ENCODE measurements around the gene PSMA6. TPM values are rescaled to one million over a fixed set of nuclear protein-coding genes. Genes with fewer than 3 reads are reported as not detected.
"Not testable (repeated sequence)": the region's sequence is repeated elsewhere in the genome, so short reads cannot be mapped to it uniquely, and the experiment has no call there.

Gene PSMA6
- total RNA-seq, 1 experiment from 2014 or later: 307 TPM

DNA sequence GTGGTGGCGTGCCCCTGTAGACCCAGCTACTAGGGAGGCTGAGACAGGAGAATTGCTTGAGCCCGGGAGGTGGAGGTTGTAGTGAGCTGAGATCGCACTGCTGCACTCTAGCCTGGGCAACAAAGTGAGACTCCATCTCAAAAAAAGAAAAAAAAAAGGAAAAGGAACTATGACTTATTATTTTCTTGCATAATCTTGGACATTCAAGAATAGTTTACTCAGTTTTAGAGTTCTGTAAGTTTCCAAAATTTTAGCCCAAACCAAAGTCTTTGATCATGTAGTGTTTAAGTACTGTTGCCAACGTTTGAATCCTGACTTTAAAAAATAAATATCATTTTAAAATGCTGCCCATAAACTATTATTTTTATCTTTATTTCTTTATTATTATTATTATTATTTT, 6.2 kb downstream of the PSMA6 start:
- no peaks in the 10 kb centered on the region for H3K9me2 ChIP-seq (replicated peaks; ENCODE audit: low read length)
- intact Hi-C loops (cut with micrococcal nuclease): no loop called here

DNA sequence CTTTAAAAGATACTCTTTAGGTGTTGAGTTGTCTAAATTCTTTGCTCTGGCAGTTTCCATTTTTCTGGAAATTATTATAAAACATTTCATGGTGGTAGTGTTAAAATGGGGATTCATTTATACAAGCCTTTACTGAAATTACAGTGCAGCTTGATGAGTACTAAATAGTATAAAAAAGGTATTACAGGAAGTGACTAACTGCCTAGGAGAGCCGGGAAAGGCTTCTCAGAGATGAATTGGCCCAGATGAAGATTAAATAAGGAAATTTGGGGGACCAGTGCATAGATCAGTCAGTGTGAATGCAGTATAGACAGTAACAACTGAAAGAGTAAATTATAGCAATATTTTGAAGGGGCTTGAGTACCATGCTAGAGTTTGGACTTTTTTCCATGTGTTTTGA, 7.5 kb downstream of the PSMA6 start:
- H3K27ac ChIP-seq (ENCODE audit: low read length): no peak overlapping the region
- peak; percentile 54 for ATAC-seq
- H3K4me2 ChIP-seq (ENCODE audit: low read length): no peak overlapping the region
- H3K9me2 ChIP-seq (replicated peaks; ENCODE audit: low read length): no peaks in the 10 kb centered on the region
- no TSS peak for BruUV-seq (replicated peaks)
- intact Hi-C loops (cut with micrococcal nuclease): no loop called here
- peaks cover 8% of the 10 kb centered on the region; the same call in 1 of the 2 replicates for H3K36me3 ChIP-seq (ENCODE audit: low read depth, low read length)
- H3F3A ChIP-seq (ENCODE audit: low read length, unreplicated experiment): no peaks in the 10 kb centered on the region
- ChIA-PET POLR2A (ENCODE audit: unreplicated experiment) (no interaction called here), CTCF (no interaction called here)
- TF ChIP-seq EZH2phosphoT487 (IDR thresholded peaks at IDR 0.05; ENCODE audit: borderline replicate concordance, low read length): no peak
- TF ChIP-seq EZH2 (IDR thresholded peaks at IDR 0.05; ENCODE audit: low read length, unreplicated experiment): no peak
- TF ChIP-seq, protein P1, sequence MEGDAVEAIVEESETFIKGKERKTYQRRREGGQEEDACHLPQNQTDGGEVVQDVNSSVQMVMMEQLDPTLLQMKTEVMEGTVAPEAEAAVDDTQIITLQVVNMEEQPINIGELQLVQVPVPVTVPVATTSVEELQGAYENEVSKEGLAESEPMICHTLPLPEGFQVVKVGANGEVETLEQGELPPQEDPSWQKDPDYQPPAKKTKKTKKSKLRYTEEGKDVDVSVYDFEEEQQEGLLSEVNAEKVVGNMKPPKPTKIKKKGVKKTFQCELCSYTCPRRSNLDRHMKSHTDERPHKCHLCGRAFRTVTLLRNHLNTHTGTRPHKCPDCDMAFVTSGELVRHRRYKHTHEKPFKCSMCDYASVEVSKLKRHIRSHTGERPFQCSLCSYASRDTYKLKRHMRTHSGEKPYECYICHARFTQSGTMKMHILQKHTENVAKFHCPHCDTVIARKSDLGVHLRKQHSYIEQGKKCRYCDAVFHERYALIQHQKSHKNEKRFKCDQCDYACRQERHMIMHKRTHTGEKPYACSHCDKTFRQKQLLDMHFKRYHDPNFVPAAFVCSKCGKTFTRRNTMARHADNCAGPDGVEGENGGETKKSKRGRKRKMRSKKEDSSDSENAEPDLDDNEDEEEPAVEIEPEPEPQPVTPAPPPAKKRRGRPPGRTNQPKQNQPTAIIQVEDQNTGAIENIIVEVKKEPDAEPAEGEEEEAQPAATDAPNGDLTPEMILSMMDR (conservative IDR thresholded peaks at IDR 0.05; ENCODE audit: low read depth, low read length): no peak
- no peaks in the 10 kb centered on the region for H3K27me3 ChIP-seq (ENCODE audit: low read length)
- H2AFZ ChIP-seq (ENCODE audit: low read length): no peak overlapping the region
- peaks cover 3% of the 10 kb centered on the region; the same call in 1 of the 2 replicates for H3K4me1 ChIP-seq (ENCODE audit: insufficient read depth, low read length)
- H3K9me3 ChIP-seq (ENCODE audit: low read length): no peaks in the 10 kb centered on the region
- no peak overlapping the region for H3K4me3 ChIP-seq (ENCODE audit: low read length)
- no peak overlapping the region for H3K9ac ChIP-seq (ENCODE audit: low read length)
- H3K79me2 ChIP-seq (ENCODE audit: low read length): peaks cover 100% of the 10 kb centered on the region
- peaks cover 44% of the 10 kb centered on the region for H4K20me1 ChIP-seq (ENCODE audit: low read length)
- DNase-seq: peak; percentile 18

More for the DNA sequence above, 6.2 kb downstream of the PSMA6 start:
- POLR2A ChIA-PET (ENCODE audit: unreplicated experiment): no interaction called here
- ATAC-seq (no peak), DNase-seq (no peak)
- no peak overlapping the region for H3K27ac ChIP-seq (ENCODE audit: low read length)
- no peak overlapping the region for H3K4me2 ChIP-seq (ENCODE audit: low read length)
- H3K27me3 ChIP-seq (ENCODE audit: low read length): no peaks in the 10 kb centered on the region
- H3F3A ChIP-seq (ENCODE audit: low read length, unreplicated experiment): no peaks in the 10 kb centered on the region
- H2AFZ ChIP-seq (ENCODE audit: low read length): no peak overlapping the region
- peaks cover 100% of the 10 kb centered on the region for H3K79me2 ChIP-seq (ENCODE audit: low read length)
- no TSS peak for BruUV-seq (replicated peaks)
- peaks cover 55% of the 10 kb centered on the region for H4K20me1 ChIP-seq (ENCODE audit: low read length)
- H3K9ac ChIP-seq (ENCODE audit: low read length): no peak overlapping the region
- peaks cover 9% of the 10 kb centered on the region; the same call in 1 of the 2 replicates for H3K4me1 ChIP-seq (ENCODE audit: insufficient read depth, low read length)
- no peaks in the 10 kb centered on the region for H3K9me3 ChIP-seq (ENCODE audit: low read length)
- peaks cover 8% of the 10 kb centered on the region for H3K36me3 ChIP-seq (ENCODE audit: low read depth, low read length)
- CTCF ChIA-PET: no interaction called here
- no peak overlapping the region for H3K4me3 ChIP-seq (ENCODE audit: low read length)
- TF ChIP-seq, protein P1 (conservative IDR thresholded peaks at IDR 0.05; ENCODE audit: low read depth, low read length): no peak
- no peak for TF ChIP-seq EZH2phosphoT487 (IDR thresholded peaks at IDR 0.05; ENCODE audit: borderline replicate concordance, low read length)
- no peak for TF ChIP-seq EZH2 (IDR thresholded peaks at IDR 0.05; ENCODE audit: low read length, unreplicated experiment)

DNA sequence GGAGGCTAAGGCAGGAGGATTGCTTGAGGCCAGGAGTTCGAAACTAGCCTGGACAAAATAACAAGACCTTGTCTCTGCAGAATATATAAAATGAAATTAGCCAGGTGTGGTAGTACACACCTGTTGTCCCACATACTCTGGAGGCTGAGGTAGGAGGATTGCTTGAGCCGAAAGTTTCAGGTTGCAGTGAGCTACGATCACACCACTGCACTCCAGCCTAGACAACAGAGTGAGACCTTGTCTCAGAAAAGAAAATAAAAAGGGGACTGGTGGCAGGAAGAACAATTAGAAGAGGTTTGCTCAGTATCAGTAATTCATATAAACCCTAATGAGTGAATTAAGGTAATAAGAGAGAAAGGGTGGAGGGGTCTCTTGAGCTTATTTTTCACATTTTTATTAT, 8.0 kb downstream of the PSMA6 start:
- H4K20me1 ChIP-seq (ENCODE audit: low read length): peaks cover 46% of the 10 kb centered on the region
- H3F3A ChIP-seq (ENCODE audit: low read length, unreplicated experiment): no peaks in the 10 kb centered on the region
- peaks cover 8% of the 10 kb centered on the region; the same call in 1 of the 2 replicates for H3K36me3 ChIP-seq (ENCODE audit: low read depth, low read length)
- H3K4me1 ChIP-seq (ENCODE audit: insufficient read depth, low read length): no peaks in the 10 kb centered on the region
- no peak overlapping the region for H3K27ac ChIP-seq (ENCODE audit: low read length)
- ATAC-seq (no peak), DNase-seq (no peak)
- no peak overlapping the region for H2AFZ ChIP-seq (ENCODE audit: low read length)
- CTCF ChIA-PET: no interaction called here
- H3K27me3 ChIP-seq (ENCODE audit: low read length): no peaks in the 10 kb centered on the region
- no TSS peak for BruUV-seq (replicated peaks)
- H3K9me3 ChIP-seq (ENCODE audit: low read length): no peaks in the 10 kb centered on the region
- H3K4me3 ChIP-seq (ENCODE audit: low read length): no peak overlapping the region
- no peak overlapping the region for H3K4me2 ChIP-seq (ENCODE audit: low read length)
- H3K9ac ChIP-seq (ENCODE audit: low read length): no peak overlapping the region
- POLR2A ChIA-PET (ENCODE audit: unreplicated experiment): no interaction called here
- H3K79me2 ChIP-seq (ENCODE audit: low read length): peaks cover 100% of the 10 kb centered on the region
- intact Hi-C loops (cut with micrococcal nuclease): no loop called here
- no peak for TF ChIP-seq EZH2 (IDR thresholded peaks at IDR 0.05; ENCODE audit: low read length, unreplicated experiment)
- TF ChIP-seq, protein P1 (conservative IDR thresholded peaks at IDR 0.05; ENCODE audit: low read depth, low read length): no peak
- H3K9me2 ChIP-seq (replicated peaks; ENCODE audit: low read length): no peaks in the 10 kb centered on the region

DNA sequence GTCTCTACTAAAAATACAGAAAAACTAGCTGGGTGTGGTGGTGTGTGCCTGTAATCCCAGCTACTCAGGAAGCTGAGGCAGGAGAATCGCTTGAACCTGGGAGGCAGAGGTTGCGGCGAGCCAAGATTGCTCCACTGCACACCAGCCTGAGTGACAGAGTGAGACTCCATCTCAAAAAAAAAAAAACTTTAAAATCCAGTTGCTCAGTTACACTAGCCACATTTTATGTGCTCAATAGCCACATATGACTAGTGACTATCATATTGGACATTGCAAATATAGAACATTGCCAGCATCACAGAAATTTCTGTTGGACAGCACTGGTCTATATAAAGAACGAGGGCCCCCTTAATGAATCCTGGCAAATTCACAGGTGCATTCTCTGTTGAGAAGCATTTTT, 9.2 kb downstream of the PSMA6 start:
- H2AFZ ChIP-seq (ENCODE audit: low read length); H3K27ac ChIP-seq (ENCODE audit: low read length); H3K36me3 ChIP-seq (ENCODE audit: low read depth, low read length); BruUV-seq (replicated peaks); H3K27me3 ChIP-seq (ENCODE audit: low read length); DNase-seq; intact Hi-C loops (cut with micrococcal nuclease); H3K4me3 ChIP-seq (ENCODE audit: low read length); H3K4me2 ChIP-seq (ENCODE audit: low read length); CTCF ChIA-PET; H3K9me3 ChIP-seq (ENCODE audit: low read length); H3F3A ChIP-seq (ENCODE audit: low read length, unreplicated experiment); ATAC-seq; H3K4me1 ChIP-seq (ENCODE audit: insufficient read depth, low read length); H3K9me2 ChIP-seq (replicated peaks; ENCODE audit: low read length); H3K9ac ChIP-seq (ENCODE audit: low read length): not testable (repeated sequence)
- Histone ChIP-seq H3K79me2 (ENCODE audit: low read length) (peaks cover 100% of the 10 kb centered on the region), H4K20me1 (ENCODE audit: low read length) (peaks cover 42% of the 10 kb centered on the region)
- POLR2A ChIA-PET (ENCODE audit: unreplicated experiment): interaction anchor here (0.7 kb wide), 1 partner anchor 9 kb away, joined by 5 read pairs; the partner anchor contains the start of gene PSMA6

Measured in PC-3 (cell line).